HS-5 (cell line): Measurements from ENCODE around the gene MYD88.

Experiments
- DNase-seq: peaks from one replicate; pipeline ENCODE4 v3.0.0-alpha.2; 2012; ENCODE audit warnings: low read depth

Gene MYD88

DNA sequence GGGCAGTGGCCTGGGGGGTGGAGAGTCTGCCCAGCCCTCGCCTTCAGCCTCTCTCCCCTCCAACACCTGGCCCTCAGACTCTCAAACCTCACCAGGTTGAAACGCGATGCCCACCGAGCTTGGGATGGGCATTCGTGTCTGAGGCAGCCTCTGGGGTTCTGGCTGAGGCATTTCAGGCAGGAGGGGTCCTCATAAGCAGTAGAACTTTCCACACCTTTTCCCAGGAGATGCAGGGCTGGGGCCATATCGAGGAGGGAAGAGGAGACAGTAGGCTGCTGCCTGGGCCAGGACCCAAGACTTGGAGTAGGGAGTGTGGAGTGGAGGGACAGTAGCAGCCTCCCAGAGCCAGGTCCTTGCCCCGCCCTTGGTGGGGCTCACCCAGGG lies 26.1 kb upstream of the MYD88 start:
- DNase-seq, result no peak

GRCh38 chr3:38114052-38114874 lies 24.2 kb upstream of the MYD88 start:
- no peak for DNase-seq

GRCh38 chr3:38114875-38115644 lies 23.4 kb upstream of the MYD88 start:
- DNase-seq, result no peak

GRCh38 chr3:38115645-38116427 lies 22.6 kb upstream of the MYD88 start:
- no peak for DNase-seq

GRCh38 chr3:38116471-38117162 lies 21.8 kb upstream of the MYD88 start:
- DNase-seq, result no peak

GRCh38 chr3:38117163-38117716 lies 21.2 kb upstream of the MYD88 start:
- no peak for DNase-seq

- DNase-seq, result no peak
These were observed 20.6 kb upstream of the MYD88 start for GRCh38 chr3:38117748-38118420.

DNA sequence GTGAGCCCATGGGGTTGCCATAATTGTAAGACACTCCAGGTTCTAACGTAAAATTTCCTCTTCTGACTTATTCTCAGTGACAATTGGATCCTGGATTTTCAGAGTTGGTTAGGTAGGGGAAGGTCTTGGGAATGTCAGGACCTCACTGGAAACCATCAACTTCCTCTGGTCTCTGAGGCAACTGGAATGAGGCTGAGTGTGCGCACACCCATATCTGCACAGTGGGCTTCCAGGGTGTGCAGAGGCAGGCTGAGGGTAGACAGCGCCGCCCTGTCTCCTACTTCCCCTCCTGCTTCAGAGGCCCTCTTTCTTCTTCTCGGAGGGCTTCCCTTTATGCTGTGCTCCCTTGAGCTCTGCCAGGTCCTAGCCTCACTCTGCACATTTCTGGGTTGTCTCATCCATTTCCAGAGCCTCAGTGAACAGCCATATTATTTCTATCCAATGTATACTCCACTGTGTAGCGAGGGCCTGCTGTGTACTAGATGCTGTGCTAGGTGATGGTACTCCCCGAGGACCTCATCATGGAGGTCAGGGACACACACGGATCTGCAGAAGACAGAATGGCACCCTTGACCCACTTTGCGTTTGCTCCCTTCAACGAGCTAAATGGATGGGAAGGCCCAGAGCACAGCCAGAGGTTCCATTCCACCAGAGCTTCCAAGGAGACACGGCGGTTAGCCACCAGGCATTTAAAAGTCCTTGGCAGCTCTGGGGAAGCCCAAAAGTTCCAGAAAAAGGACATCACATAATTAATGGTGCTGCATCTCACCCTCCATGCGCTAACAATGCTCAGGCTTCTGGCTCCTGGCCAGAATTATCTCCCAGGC lies 19.8 kb upstream of the MYD88 start:
- no peak for DNase-seq

- DNase-seq, result no peak
These were observed 19.3 kb upstream of the MYD88 start for GRCh38 chr3:38119248-38119544.

- DNase-seq, result no peak
These were observed 18.4 kb upstream of the MYD88 start for GRCh38 chr3:38119821-38120692.

GRCh38 chr3:38120693-38121450 lies 17.6 kb upstream of the MYD88 start:
- DNase-seq, result no peak

DNA sequence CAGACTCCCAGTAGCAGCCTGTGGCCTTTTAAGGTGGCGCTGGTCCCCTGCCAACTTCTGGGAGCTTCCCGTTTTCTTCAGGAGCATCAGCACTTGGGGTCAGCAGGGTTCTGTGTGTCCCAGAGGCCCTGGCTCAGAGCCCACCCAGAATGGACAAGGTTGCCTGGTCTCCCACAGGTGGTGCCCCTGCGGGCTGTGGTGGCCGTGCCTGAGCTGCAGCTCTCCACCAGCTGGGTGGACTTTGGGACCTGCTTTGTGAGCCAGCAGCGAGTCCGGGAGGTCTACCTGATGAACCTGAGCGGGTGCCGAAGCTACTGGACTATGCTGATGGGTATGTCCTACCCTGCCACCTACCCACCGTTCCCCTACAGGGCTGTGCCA lies 17.0 kb upstream of the MYD88 start:
- DNase-seq, result no peak

GRCh38 chr3:38121832-38122461 lies 16.5 kb upstream of the MYD88 start:
- no peak for DNase-seq

- DNase-seq, result no peak
These were observed 15.7 kb upstream of the MYD88 start for GRCh38 chr3:38122712-38123290.

DNA sequence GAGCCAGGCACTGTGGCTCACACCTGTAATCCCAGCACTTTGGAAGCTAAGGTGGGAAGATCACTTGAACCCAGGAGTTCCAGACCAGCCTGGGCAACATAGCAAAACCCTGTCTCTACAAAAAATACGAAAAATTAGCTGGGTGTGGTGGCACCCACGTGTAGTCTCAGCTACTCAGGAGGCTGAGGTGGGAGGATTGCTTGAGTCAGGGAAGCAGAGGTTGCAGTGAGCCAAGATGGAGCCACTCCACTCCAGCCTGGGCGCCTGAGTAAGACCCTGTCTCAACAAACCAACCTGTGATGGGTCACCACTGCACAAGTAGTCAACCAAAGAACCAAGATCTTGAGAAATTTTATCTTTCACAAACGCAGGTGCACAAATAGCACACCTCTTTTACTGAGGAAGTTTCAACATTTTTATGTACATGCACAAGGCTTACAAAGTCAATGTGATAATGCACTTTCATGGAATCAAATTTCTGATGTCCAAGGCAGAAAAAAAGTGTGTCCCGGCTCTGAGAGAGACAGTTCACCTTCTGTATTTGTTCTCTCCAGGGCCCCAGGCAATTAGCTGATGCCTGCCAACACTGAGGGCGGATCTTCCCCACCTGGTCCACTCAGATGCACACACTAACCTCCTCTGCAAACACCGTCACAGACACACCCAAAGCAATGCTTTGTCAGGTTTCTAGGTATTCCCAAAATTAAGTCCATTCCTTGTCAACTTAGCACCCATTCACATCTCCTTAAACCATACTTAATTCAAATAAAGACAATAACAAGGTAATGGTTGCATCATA lies 13.9 kb upstream of the MYD88 start:
- DNase-seq, result no peak

GRCh38 chr3:38125305-38126120 lies 12.9 kb upstream of the MYD88 start:
- no peak for DNase-seq
